GM19240 (cell line): ENCODE measurements around the gene S100A12.
"Not testable (repeated sequence)": the region's sequence is repeated elsewhere in the genome, so short reads cannot be mapped to it uniquely, and the experiment has no call there.

Experiments
- DNase-seq: peaks from one replicate; pipeline ENCODE4 v3.0.0; 2011; ENCODE audit warnings: low spot score; ENCODE audit not compliant: insufficient read length

Gene S100A12

GRCh38 chr1:153375511-153375910, at the start of gene S100A12:
Gene S100A12 (minus strand): TSS chr1:153375621. CDS start chr1:153374592, 1,029 bp downstream.
- no peak for DNase-seq

- peak; percentile 24 for DNase-seq
Observed at GRCh38 chr1:153422450-153423068, 47.1 kb upstream of the S100A12 start.

GRCh38 chr1:153420306-153420705, 44.9 kb upstream of the S100A12 start:
- no peak for DNase-seq

- not testable (repeated sequence) for DNase-seq
Observed at GRCh38 chr1:153419436-153419793, 44.0 kb upstream of the S100A12 start.

- DNase-seq = not testable (repeated sequence)
Observed at GRCh38 chr1:153418758-153419435, 43.5 kb upstream of the S100A12 start.

GRCh38 chr1:153417136-153417888, 41.9 kb upstream of the S100A12 start:
- DNase-seq = no peak

GRCh38 chr1:153415850-153416570, 40.6 kb upstream of the S100A12 start, which contains the start of gene S100A7A:
Gene S100A7A (plus strand): TSS chr1:153416520. CDS start chr1:153418083, 1,563 bp downstream.
- DNase-seq = no peak

GRCh38 chr1:153413961-153414360, 38.5 kb upstream of the S100A12 start:
- not testable (repeated sequence) for DNase-seq

- not testable (repeated sequence) for DNase-seq
Observed at GRCh38 chr1:153407274-153407673, 31.9 kb upstream of the S100A12 start.

- DNase-seq = not testable (repeated sequence)
Observed at GRCh38 chr1:153405825-153406599, 30.6 kb upstream of the S100A12 start.

- peak; percentile 33 for DNase-seq
Observed at GRCh38 chr1:153404768-153405167, 29.3 kb upstream of the S100A12 start.

GRCh38 chr1:153404086-153404635, 28.7 kb upstream of the S100A12 start:
- no peak for DNase-seq

GRCh38 chr1:153403421-153404085, 28.1 kb upstream of the S100A12 start:
- DNase-seq = no peak

GRCh38 chr1:153402226-153402625, 26.8 kb upstream of the S100A12 start:
- no peak for DNase-seq

- DNase-seq = no peak
Observed at GRCh38 chr1:153401461-153401860, 26.0 kb upstream of the S100A12 start.

GRCh38 chr1:153400244-153400643, 24.8 kb upstream of the S100A12 start:
- DNase-seq = no peak

GRCh38 chr1:153399401-153400055, 24.1 kb upstream of the S100A12 start:
- no peak for DNase-seq

GRCh38 chr1:153397924-153398651, 22.7 kb upstream of the S100A12 start:
- DNase-seq = no peak
